Kidney (tissue), 22 donors: ENCODE results near the gene MRC2. TPM values are rescaled to one million over a fixed set of nuclear protein-coding genes. Genes with fewer than 3 reads are reported as not detected.

Experiments used
- DNase-seq, 5 donors: peaks; one replicate each; pipeline ENCODE4 v3.0.0-alpha.2; 2013 to 2020
- FAIRE-seq: peaks from 2 replicates; lab custom pipeline; 2012; peaks lifted over from hg19 to GRCh38; lab: Jason Lieb, UNC
- H3K27ac ChIP-seq, 2 donors: one replicate each; pipeline ENCODE4 v1.7.0; 2013; ENCODE audit warnings: low read depth in 2 of 2, low read length in 2 of 2, inconsistent platforms in 1 of 2
- H3K27me3 ChIP-seq: one replicate; pipeline ENCODE4 v1.7.1; 2013; ENCODE audit warnings: low read length, inconsistent platforms; ENCODE audit not compliant: control insufficient read depth, insufficient read depth
- H3K36me3 ChIP-seq, 3 donors: one replicate each; pipeline versions ENCODE4 v1.7.0 to v1.7.1; 2013; ENCODE audit warnings: low read length in 3 of 3, control low read depth in 1 of 3, inconsistent platforms in 1 of 3; ENCODE audit not compliant: insufficient read depth in 3 of 3, control insufficient read depth in 2 of 3
- H3K4me1 ChIP-seq, 3 donors: one replicate each; pipeline versions ENCODE4 v1.7.0 to v1.7.1; 2013; ENCODE audit warnings: low read length in 3 of 3, inconsistent platforms in 1 of 3, low read depth in 1 of 3; ENCODE audit not compliant: control insufficient read depth in 2 of 3, insufficient read depth in 2 of 3
- H3K4me3 ChIP-seq, 3 donors: one replicate each; pipeline versions ENCODE4 v1.7.0 to v1.8.1; 2013; ENCODE audit warnings: low read length in 3 of 3, control low read depth in 1 of 3, inconsistent platforms in 1 of 3
- H3K9ac ChIP-seq, 3 donors: one replicate each; pipeline versions ENCODE4 v1.7.0 to v1.7.1; 2013; ENCODE audit warnings: low read length in 3 of 3, control low read depth in 1 of 3, inconsistent platforms in 1 of 3
- H3K9me3 ChIP-seq, 3 donors: one replicate each; pipeline versions ENCODE4 v1.7.0 to v1.7.1; 2013; ENCODE audit warnings: low read length in 3 of 3, control low read depth in 1 of 3, inconsistent platforms in 1 of 3; ENCODE audit not compliant: control insufficient read depth in 2 of 3, insufficient read depth in 1 of 3
- intact Hi-C: fragments of 100-400 bp; cut with DNase I; formaldehyde crosslinking; loops from one replicate; pipeline ENCODE4 v1.11.1; 2022
- long read RNA-seq, 10 donors: library from polyadenylated mRNA in 1 of 10; unstranded in 1 of 10; transcript quantifications; one replicate each; pipeline ENCODE4 v2.0.0 and lab custom pipeline, GENCODE V29; 2021 to 2026
- polyA plus RNA-seq: library from polyadenylated mRNA; stranded (reverse); fragments of 350-450 nt; fragmentation: Illumina TruSeq; extraction: RNeasy Lipid Tissue Mini Kit (QIAGEN cat#74804); gene quantifications from one replicate; pipeline ENCODE4 v1.2.3, GENCODE V29; 2014; ENCODE audit warnings: low read depth, low replicate concordance; ENCODE audit not compliant: insufficient read depth
- total RNA-seq: library from RNA; stranded (reverse); fragmentation: NEBNext Ultra II Directional; extraction: Animal tissue kit (Norgen Biotek cat#: 25700); gene quantifications from one replicate; pipeline ENCODE4 v1.2.1, GENCODE V29; 2021
- TF ChIP-seq, protein P1 (sequence below): IDR thresholded peaks from 3 replicates; pipeline ENCODE4 v1.5.1; 2012; ENCODE audit warnings: mild to moderate bottlenecking, moderate library complexity, borderline replicate concordance; ENCODE audit not compliant: insufficient read depth; ENCODE audit errors: extremely low read depth
- donor health status: control.
- donor health status: control.
- donor health status: control.
- donor health status: control.
- donor health status: control.
- donor health status: DM: yes; HTN: yes; CAD: no.
- donor health status: Normal renal cell carcinoma (clear cell type).

The MRC2 gene, protein sequence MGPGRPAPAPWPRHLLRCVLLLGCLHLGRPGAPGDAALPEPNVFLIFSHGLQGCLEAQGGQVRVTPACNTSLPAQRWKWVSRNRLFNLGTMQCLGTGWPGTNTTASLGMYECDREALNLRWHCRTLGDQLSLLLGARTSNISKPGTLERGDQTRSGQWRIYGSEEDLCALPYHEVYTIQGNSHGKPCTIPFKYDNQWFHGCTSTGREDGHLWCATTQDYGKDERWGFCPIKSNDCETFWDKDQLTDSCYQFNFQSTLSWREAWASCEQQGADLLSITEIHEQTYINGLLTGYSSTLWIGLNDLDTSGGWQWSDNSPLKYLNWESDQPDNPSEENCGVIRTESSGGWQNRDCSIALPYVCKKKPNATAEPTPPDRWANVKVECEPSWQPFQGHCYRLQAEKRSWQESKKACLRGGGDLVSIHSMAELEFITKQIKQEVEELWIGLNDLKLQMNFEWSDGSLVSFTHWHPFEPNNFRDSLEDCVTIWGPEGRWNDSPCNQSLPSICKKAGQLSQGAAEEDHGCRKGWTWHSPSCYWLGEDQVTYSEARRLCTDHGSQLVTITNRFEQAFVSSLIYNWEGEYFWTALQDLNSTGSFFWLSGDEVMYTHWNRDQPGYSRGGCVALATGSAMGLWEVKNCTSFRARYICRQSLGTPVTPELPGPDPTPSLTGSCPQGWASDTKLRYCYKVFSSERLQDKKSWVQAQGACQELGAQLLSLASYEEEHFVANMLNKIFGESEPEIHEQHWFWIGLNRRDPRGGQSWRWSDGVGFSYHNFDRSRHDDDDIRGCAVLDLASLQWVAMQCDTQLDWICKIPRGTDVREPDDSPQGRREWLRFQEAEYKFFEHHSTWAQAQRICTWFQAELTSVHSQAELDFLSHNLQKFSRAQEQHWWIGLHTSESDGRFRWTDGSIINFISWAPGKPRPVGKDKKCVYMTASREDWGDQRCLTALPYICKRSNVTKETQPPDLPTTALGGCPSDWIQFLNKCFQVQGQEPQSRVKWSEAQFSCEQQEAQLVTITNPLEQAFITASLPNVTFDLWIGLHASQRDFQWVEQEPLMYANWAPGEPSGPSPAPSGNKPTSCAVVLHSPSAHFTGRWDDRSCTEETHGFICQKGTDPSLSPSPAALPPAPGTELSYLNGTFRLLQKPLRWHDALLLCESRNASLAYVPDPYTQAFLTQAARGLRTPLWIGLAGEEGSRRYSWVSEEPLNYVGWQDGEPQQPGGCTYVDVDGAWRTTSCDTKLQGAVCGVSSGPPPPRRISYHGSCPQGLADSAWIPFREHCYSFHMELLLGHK (N-terminal part only)
- 23.7 TPM for total RNA-seq
- polyA plus RNA-seq, result 18.0 TPM
- long read RNA-seq, donor 1, full-length matches to known transcripts, result 6 of 6 reads
- long read RNA-seq, donor 1, partial matches to known transcripts, result 0 of 6 reads
- long read RNA-seq, donor 1, other reads (novel, unspliced or antisense), result 0 of 6 reads
- long read RNA-seq, donor 2, full-length matches to known transcripts, result 2 of 2 reads
- long read RNA-seq, donor 2, partial matches to known transcripts, result 0 of 2 reads
- long read RNA-seq, donor 2, other reads (novel, unspliced or antisense), result 0 of 2 reads
- long read RNA-seq, donor 3, partial matches to known transcripts, result 5 of 6 reads
- long read RNA-seq, donor 3, other reads (novel, unspliced or antisense), result 0 of 6 reads
- long read RNA-seq, donor 4, full-length matches to known transcripts, result 10 of 18 reads
- long read RNA-seq, donor 4, partial matches to known transcripts, result 8 of 18 reads
- long read RNA-seq, donor 4, other reads (novel, unspliced or antisense), result 0 of 18 reads
- long read RNA-seq, donor 5, result 0 reads
- long read RNA-seq, donor 6, result 0 reads
- long read RNA-seq, donor 7, full-length matches to known transcripts, result 2 of 22 reads
- long read RNA-seq, donor 7, partial matches to known transcripts, result 19 of 22 reads
- long read RNA-seq, donor 7, other reads (novel, unspliced or antisense), result 1 of 22 reads
- long read RNA-seq, donor 8, full-length matches to known transcripts, result 1 of 6 reads
- long read RNA-seq, donor 8, partial matches to known transcripts, result 5 of 6 reads
- long read RNA-seq, donor 8, other reads (novel, unspliced or antisense), result 0 of 6 reads
- long read RNA-seq, donor 9, result 0 reads
- long read RNA-seq, donor 10, full-length matches to known transcripts, result 2 of 2 reads
- long read RNA-seq, donor 10, partial matches to known transcripts, result 0 of 2 reads
- long read RNA-seq, donor 10, other reads (novel, unspliced or antisense), result 0 of 2 reads

DNA sequence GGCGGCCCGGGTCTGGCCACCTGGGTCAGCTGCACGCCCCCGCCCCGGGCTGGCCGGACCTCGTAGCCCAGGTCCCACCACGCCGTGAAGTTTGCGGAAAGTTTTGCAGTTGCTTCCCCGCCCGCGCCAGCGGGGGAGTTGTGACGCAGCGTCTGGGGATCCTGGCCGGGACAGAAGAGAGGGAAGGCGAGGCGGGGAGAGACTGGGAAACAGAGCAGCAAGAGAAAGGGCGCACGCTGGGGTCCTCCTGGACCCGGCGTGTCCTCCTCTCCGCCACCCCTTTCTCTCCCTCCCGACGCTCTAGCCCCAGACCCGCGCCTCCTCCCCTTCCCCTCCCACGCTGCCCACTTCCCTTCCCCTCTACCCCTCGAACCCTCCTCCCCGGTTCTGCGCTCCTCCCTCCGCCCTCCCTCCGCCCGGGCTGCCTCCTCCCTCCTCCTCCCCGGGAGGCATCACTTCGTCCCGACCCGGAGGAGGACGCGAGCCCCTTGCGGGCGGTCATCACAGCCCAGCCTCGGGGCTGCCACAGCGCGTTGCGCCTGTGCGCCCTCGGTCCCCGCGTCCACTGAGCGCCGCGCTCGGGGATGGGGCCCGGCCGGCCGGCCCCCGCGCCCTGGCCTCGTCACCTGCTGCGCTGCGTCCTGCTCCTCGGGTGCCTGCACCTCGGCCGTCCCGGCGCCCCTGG, at the start of gene MRC2:
Gene MRC2, plus strand, starts transcription at position 452 of the 685 bp plus-strand sequence. Its CDS starts 133 bp downstream, at position 585.
- intact Hi-C loops, result no loop called here
- DNase-seq (peak; percentile 87 to 94 (median 91)), FAIRE-seq (no peak)
- Histone ChIP-seq H3K36me3 (no peaks in the 10 kb centered on the region), H3K27ac (peak within 1 kb of the TSS; percentile 74 to 79), H3K9me3 (no peaks in the 10 kb centered on the region), H3K9ac (peak within 1 kb of the TSS in 2 of 3 donors; percentile 29 to 34), H3K27me3 (no peaks in the 10 kb centered on the region), H3K4me1 (peaks cover 0 to 14% (median 5%) of the 10 kb centered on the region in 3 donors), H3K4me3 (peak within 1 kb of the TSS; percentile 44 to 61 (median 57))
- TF ChIP-seq, protein P1, sequence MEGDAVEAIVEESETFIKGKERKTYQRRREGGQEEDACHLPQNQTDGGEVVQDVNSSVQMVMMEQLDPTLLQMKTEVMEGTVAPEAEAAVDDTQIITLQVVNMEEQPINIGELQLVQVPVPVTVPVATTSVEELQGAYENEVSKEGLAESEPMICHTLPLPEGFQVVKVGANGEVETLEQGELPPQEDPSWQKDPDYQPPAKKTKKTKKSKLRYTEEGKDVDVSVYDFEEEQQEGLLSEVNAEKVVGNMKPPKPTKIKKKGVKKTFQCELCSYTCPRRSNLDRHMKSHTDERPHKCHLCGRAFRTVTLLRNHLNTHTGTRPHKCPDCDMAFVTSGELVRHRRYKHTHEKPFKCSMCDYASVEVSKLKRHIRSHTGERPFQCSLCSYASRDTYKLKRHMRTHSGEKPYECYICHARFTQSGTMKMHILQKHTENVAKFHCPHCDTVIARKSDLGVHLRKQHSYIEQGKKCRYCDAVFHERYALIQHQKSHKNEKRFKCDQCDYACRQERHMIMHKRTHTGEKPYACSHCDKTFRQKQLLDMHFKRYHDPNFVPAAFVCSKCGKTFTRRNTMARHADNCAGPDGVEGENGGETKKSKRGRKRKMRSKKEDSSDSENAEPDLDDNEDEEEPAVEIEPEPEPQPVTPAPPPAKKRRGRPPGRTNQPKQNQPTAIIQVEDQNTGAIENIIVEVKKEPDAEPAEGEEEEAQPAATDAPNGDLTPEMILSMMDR, result no peak

DNA sequence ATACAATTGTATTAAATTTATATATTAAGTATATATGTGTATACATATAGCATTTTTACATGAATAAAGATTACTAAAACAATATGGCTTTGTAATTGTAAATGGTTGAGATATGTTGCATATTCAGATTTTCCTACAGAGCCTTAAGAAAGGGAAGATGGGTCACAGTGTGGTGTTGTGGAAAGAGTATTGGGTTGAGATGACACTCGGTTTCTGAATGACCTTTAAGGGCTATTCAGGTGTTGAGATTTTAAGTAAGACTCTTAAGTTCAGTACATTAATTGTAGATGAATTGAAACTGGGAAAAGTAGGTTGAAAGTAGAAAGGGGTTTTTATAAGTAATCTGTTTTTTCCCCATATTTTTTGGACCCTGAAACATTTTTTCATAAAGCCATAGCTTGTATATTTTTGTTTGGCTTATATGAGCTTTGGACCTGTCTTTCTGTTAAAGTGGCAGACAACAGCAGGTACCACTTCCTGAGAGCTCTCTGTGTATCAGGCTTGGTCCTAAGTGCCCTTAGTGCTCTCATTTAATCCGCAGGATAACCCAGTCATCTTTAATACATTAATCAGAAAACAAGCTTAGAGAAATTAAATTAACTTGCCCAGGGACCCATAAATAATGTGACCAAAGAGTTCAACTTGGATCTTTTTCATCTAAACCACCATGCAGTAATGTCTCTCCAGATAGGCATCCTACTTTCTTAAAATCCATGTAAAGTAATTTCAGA, 48.5 kb upstream of the MRC2 start:
- TF ChIP-seq, protein P1, result no peak
- Histone ChIP-seq H3K4me1 (no peaks in the 10 kb centered on the region), H3K27ac (no peak overlapping the region), H3K9me3 (no peaks in the 10 kb centered on the region), H3K9ac (no peak overlapping the region), H3K27me3 (no peaks in the 10 kb centered on the region), H3K36me3 (peaks cover 2 to 12% (median 6%) of the 10 kb centered on the region in 3 donors), H3K4me3 (no peak overlapping the region)
- DNase-seq (no peak), FAIRE-seq (no peak)
- intact Hi-C loops, result no loop called here
